ENCODE measurements around the gene ALK.

DNA sequence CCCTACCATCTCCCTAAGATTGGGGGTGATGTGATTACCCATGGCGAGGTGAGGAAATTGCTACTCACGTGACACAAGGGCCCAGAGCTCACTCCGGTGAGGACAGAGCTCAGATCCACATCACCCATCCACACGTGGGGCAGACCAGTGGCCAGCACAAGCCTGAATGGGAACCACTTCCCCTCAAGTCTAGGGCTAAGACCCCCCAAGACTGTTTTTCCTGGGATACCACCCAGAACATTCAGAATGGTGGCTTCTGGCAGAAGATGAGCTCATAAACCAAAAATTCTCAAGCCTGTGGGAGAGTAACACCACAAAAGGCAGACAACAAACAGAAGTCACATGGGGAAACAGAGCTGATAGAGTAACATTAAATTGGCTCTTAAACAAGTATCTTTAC lies 321.4 kb downstream of the ALK start:
- no peak for TF ChIP-seq POLR2A (IDR thresholded peaks at IDR 0.05)
- TF ChIP-seq CTCF (IDR thresholded peaks at IDR 0.05) = no peak
